NT2/D1 (cell line): Measurements from ENCODE around the gene CYP3A5.
"Not testable (repeated sequence)": the region's sequence is repeated elsewhere in the genome, so short reads cannot be mapped to it uniquely, and the experiment has no call there.

ENCODE experiments used
- DNase-seq: peaks from one replicate; pipeline ENCODE4 v3.0.0-alpha.2; 2011; ENCODE audit warnings: low read depth, low spot score
- H3K27me3 ChIP-seq: 2 replicates; pipeline ENCODE4 v1.6.0; 2011; ENCODE audit warnings: mild to moderate bottlenecking; ENCODE audit not compliant: insufficient read length, insufficient read depth
- H3K36me3 ChIP-seq: 2 replicates; pipeline ENCODE4 v1.6.1; 2011; ENCODE audit warnings: mild to moderate bottlenecking, low read length, mixed read lengths; ENCODE audit not compliant: insufficient read depth, insufficient read length
- H3K4me1 ChIP-seq: 2 replicates; pipeline ENCODE4 v1.5.1; 2011; ENCODE audit not compliant: insufficient read depth, insufficient read length
- H3K4me3 ChIP-seq: 2 replicates; pipeline ENCODE4 v1.5.1; 2011; ENCODE audit warnings: low read depth; ENCODE audit not compliant: insufficient read length
- H3K9ac ChIP-seq: 2 replicates; pipeline ENCODE4 v1.6.0; 2011; ENCODE audit warnings: low read depth; ENCODE audit not compliant: insufficient read length
- H3K9me3 ChIP-seq: 2 replicates; pipeline ENCODE4 v1.5.1; 2011; ENCODE audit warnings: mild to moderate bottlenecking, low read length; ENCODE audit not compliant: insufficient read depth
- SUZ12 ChIP-seq: IDR thresholded peaks from 2 replicates; pipeline ENCODE4 v1.6.1; 2011; ENCODE audit not compliant: insufficient read length, insufficient read depth; ENCODE audit errors: extremely low read depth
- YY1 ChIP-seq: IDR thresholded peaks from 2 replicates; pipeline ENCODE4 v1.6.1; 2011; ENCODE audit not compliant: insufficient read length, insufficient read depth
- ZNF274 ChIP-seq: IDR thresholded peaks from 2 replicates; pipeline ENCODE4 v1.6.1; 2011; ENCODE audit warnings: mild to moderate bottlenecking, low read depth, low read length

The CYP3A5 gene

GRCh38 chr7:99679400-99680191 lies at the start of gene CYP3A5:
Gene CYP3A5 (minus strand): TSS chr7:99679996. CDS start chr7:99679896, 100 bp downstream.
- Histone ChIP-seq H3K9me3 (no peaks in the 10 kb centered on the region), H3K4me1 (no peaks in the 10 kb centered on the region), H3K36me3 (no peaks in the 10 kb centered on the region), H3K27me3 (no peaks in the 10 kb centered on the region), H3K4me3 (no peak within 1 kb of the TSS), H3K9ac (no peak within 1 kb of the TSS)
- no peak for DNase-seq
- TF ChIP-seq SUZ12 = no peak

- no peak overlapping the region for H3K4me3 ChIP-seq
- DNase-seq = no peak
- no peaks in the 10 kb centered on the region for H3K36me3 ChIP-seq
- no peaks in the 10 kb centered on the region for H3K4me1 ChIP-seq
- TF ChIP-seq YY1 = no peak
- no peak for TF ChIP-seq ZNF274
- no peak for TF ChIP-seq SUZ12
- no peak overlapping the region for H3K9ac ChIP-seq
- no peaks in the 10 kb centered on the region for H3K27me3 ChIP-seq
- no peaks in the 10 kb centered on the region for H3K9me3 ChIP-seq
These were observed 48.8 kb upstream of the CYP3A5 start for GRCh38 chr7:99728615-99729014.

GRCh38 chr7:99723201-99723600 lies 43.4 kb upstream of the CYP3A5 start:
- not testable (repeated sequence) for H3K4me1 ChIP-seq, DNase-seq, H3K36me3 ChIP-seq, H3K4me3 ChIP-seq, H3K9me3 ChIP-seq, H3K27me3 ChIP-seq, H3K9ac ChIP-seq

GRCh38 chr7:99720800-99721595 lies 41.2 kb upstream of the CYP3A5 start:
- Histone ChIP-seq H3K4me3 (no peak overlapping the region), H3K9me3 (no peaks in the 10 kb centered on the region), H3K36me3 (no peaks in the 10 kb centered on the region), H3K9ac (no peak overlapping the region), H3K4me1 (no peaks in the 10 kb centered on the region), H3K27me3 (no peaks in the 10 kb centered on the region)
- TF ChIP-seq SUZ12 (no peak), ZNF274 (no peak), YY1 (no peak)
- no peak for DNase-seq

- Histone ChIP-seq H3K36me3 (no peaks in the 10 kb centered on the region), H3K9ac (no peak overlapping the region), H3K4me1 (no peaks in the 10 kb centered on the region), H3K27me3 (no peaks in the 10 kb centered on the region), H3K4me3 (no peak overlapping the region), H3K9me3 (no peaks in the 10 kb centered on the region)
- TF ChIP-seq SUZ12 = no peak
- no peak for TF ChIP-seq ZNF274
- TF ChIP-seq YY1 = no peak
- DNase-seq = no peak
These were observed 40.4 kb upstream of the CYP3A5 start for GRCh38 chr7:99719996-99720769.

GRCh38 chr7:99713995-99714570 lies 34.3 kb upstream of the CYP3A5 start:
- Histone ChIP-seq H3K9me3 (no peaks in the 10 kb centered on the region), H3K4me3 (no peak overlapping the region), H3K4me1 (no peaks in the 10 kb centered on the region), H3K36me3 (no peaks in the 10 kb centered on the region), H3K27me3 (no peaks in the 10 kb centered on the region), H3K9ac (no peak overlapping the region)
- DNase-seq = no peak
- no peak for TF ChIP-seq SUZ12
- no peak for TF ChIP-seq YY1
- no peak for TF ChIP-seq ZNF274
